Measurements from ENCODE around the gene EPB41L2.

The EPB41L2 gene

GRCh38 chr6:130797061-130797460 lies 266.0 kb downstream of the EPB41L2 start:
- no peak for DNase-seq (ENCODE audit: extremely low read depth, insufficient read length)
- Histone ChIP-seq H3K4me3 (replicated peaks; ENCODE audit: low read depth, low read length) (no peak overlapping the region), H3K36me3 (ENCODE audit: control insufficient read depth, insufficient read depth, low read length) (no peaks in the 10 kb centered on the region), H3K27me3 (replicated peaks; ENCODE audit: control insufficient read depth, insufficient read depth, low read length) (no peaks in the 10 kb centered on the region)
- TF ChIP-seq CTCF (IDR thresholded peaks at IDR 0.05; ENCODE audit: insufficient read depth, low read length, poor library complexity, severe bottlenecking), result no peak

GRCh38 chr6:130796313-130796905 lies 266.6 kb downstream of the EPB41L2 start:
- Histone ChIP-seq H3K4me3 (replicated peaks; ENCODE audit: low read depth, low read length) (no peak overlapping the region), H3K36me3 (ENCODE audit: control insufficient read depth, insufficient read depth, low read length) (no peaks in the 10 kb centered on the region), H3K27me3 (replicated peaks; ENCODE audit: control insufficient read depth, insufficient read depth, low read length) (no peaks in the 10 kb centered on the region)
- no peak for DNase-seq (ENCODE audit: extremely low read depth, insufficient read length)
- no peak for TF ChIP-seq CTCF (IDR thresholded peaks at IDR 0.05; ENCODE audit: insufficient read depth, low read length, poor library complexity, severe bottlenecking)

- no peak for DNase-seq (ENCODE audit: extremely low read depth, insufficient read length)
- no peaks in the 10 kb centered on the region for H3K36me3 ChIP-seq (ENCODE audit: control insufficient read depth, insufficient read depth, low read length)
- TF ChIP-seq CTCF (IDR thresholded peaks at IDR 0.05; ENCODE audit: insufficient read depth, low read length, poor library complexity, severe bottlenecking), result no peak
- H3K4me3 ChIP-seq (replicated peaks; ENCODE audit: low read depth, low read length), result no peak overlapping the region
- no peaks in the 10 kb centered on the region for H3K27me3 ChIP-seq (replicated peaks; ENCODE audit: control insufficient read depth, insufficient read depth, low read length)
These were observed 268.3 kb downstream of the EPB41L2 start for GRCh38 chr6:130794738-130795137.

DNA sequence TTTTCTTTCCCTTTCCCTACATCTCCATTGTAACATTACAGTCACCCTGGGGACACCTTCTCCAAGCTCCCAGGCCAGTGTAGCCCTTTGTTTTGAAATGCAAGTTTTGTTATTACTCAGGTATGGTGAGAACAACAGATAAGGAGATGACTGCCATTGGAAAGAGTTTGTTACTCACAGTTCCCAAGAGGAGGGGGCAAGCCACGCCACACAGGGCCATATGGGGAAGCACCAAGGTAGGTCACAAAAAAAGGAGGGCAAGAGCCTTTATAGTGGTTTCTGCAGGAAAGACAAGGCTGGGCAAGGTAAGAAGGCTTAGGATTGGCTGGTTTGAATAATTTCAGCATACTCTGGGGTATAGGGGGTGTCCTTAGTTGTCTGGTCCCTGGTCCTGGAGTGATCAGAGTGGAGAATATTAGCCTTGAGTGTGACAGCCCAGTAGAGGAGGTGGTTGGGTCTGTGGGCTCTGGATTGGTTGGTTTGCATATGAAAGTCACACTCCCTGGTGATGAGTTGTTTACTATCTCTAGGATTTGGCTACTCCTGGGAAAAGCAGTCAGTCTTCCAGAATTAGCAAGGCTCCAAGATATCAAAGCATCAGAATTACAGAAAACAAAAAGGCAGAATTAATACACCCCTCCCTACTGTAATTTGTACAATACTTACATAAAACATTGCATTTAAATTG lies 268.9 kb downstream of the EPB41L2 start:
- no peaks in the 10 kb centered on the region for H3K36me3 ChIP-seq (ENCODE audit: control insufficient read depth, insufficient read depth, low read length)
- DNase-seq (ENCODE audit: extremely low read depth, insufficient read length), result no peak
- no peak overlapping the region for H3K4me3 ChIP-seq (replicated peaks; ENCODE audit: low read depth, low read length)
- no peak for TF ChIP-seq CTCF (IDR thresholded peaks at IDR 0.05; ENCODE audit: insufficient read depth, low read length, poor library complexity, severe bottlenecking)
- no peaks in the 10 kb centered on the region for H3K27me3 ChIP-seq (replicated peaks; ENCODE audit: control insufficient read depth, insufficient read depth, low read length)

Data from GM06990 (cell line).